Measurements from ENCODE around the gene DLD. TPM values are rescaled to one million over a fixed set of nuclear protein-coding genes. Genes with fewer than 3 reads are reported as not detected.

Gene DLD
- total and polyA plus RNA-seq, 2 of the 13 experiments (the other 11 are each of a cell fraction or from before 2014, with no cell fraction given) = 56.8 to 95.2 TPM

DNA sequence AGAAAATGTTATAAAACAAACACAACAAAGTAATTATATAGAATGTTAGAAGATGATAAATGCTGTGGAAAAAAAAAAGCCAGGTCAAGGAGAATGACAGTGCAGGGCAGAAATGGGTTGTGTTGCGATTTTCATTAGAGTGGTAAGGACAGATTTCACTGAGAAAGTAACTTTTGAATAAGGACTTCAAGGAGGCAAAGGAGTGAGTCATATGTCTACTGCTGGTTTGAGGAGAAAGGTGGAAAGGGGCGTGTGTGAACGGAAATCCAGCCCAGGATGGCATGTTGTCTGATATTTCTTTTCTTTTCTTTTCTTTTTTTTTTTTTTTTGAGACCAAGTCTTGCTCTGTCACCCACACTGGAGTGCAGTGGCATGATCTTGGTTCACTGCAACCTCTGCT, 12.3 kb upstream of the DLD start (continued):
- TF ChIP-seq, protein P1, sequence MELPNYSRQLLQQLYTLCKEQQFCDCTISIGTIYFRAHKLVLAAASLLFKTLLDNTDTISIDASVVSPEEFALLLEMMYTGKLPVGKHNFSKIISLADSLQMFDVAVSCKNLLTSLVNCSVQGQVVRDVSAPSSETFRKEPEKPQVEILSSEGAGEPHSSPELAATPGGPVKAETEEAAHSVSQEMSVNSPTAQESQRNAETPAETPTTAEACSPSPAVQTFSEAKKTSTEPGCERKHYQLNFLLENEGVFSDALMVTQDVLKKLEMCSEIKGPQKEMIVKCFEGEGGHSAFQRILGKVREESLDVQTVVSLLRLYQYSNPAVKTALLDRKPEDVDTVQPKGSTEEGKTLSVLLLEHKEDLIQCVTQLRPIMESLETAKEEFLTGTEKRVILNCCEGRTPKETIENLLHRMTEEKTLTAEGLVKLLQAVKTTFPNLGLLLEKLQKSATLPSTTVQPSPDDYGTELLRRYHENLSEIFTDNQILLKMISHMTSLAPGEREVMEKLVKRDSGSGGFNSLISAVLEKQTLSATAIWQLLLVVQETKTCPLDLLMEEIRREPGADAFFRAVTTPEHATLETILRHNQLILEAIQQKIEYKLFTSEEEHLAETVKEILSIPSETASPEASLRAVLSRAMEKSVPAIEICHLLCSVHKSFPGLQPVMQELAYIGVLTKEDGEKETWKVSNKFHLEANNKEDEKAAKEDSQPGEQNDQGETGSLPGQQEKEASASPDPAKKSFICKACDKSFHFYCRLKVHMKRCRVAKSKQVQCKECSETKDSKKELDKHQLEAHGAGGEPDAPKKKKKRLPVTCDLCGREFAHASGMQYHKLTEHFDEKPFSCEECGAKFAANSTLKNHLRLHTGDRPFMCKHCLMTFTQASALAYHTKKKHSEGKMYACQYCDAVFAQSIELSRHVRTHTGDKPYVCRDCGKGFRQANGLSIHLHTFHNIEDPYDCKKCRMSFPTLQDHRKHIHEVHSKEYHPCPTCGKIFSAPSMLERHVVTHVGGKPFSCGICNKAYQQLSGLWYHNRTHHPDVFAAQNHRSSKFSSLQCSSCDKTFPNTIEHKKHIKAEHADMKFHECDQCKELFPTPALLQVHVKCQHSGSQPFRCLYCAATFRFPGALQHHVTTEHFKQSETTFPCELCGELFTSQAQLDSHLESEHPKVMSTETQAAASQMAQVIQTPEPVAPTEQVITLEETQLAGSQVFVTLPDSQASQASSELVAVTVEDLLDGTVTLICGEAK (IDR thresholded peaks at IDR 0.05) = no peak
- TF ChIP-seq, protein P1 (CRISPR knock-in tag; IDR thresholded peaks at IDR 0.05) = no peak
- TF ChIP-seq ZBTB38 (CRISPR knock-in tag; IDR thresholded peaks at IDR 0.05) (no peak), ZNF264 (CRISPR knock-in tag; IDR thresholded peaks at IDR 0.05) (no peak), ZNF12 (CRISPR knock-in tag; IDR thresholded peaks at IDR 0.05) (no peak), TGIF2 (CRISPR knock-in tag; IDR thresholded peaks at IDR 0.05) (no peak)

All from HepG2 (cell line).